ENCODE measurements around the gene TARS3. TPM values are rescaled to one million over a fixed set of nuclear protein-coding genes. Genes with fewer than 3 reads are reported as not detected.
A peak's percentile ranks its signal among the peaks of the same experiment; 100 is the strongest.

The TARS3 gene
- total RNA-seq, 6 experiments from 2014 or later: 4.5 to 9.4 (median 5.3) TPM

GRCh38 chr15:101617390-101617965, 106.8 kb downstream of the TARS3 start:
- intact Hi-C loops (cut with DNase I): loop anchor here in 1 of 2 donors (10.0 kb wide), 1 partner anchor 173 kb away; no protein-coding TSS in a partner anchor
- Histone ChIP-seq H3K4me3 (no peak overlapping the region), H3K27ac (no peak overlapping the region), H3K9me3 (no peaks in the 10 kb centered on the region), H3K36me3 (no peaks in the 10 kb centered on the region), H3K27me3 (no peaks in the 10 kb centered on the region), H3K4me1 (peaks cover 0 to 38% (median 17%) of the 10 kb centered on the region in 4 donors)
- DNase-seq: no peak
- ATAC-seq: no peak
- WGBS (ENCODE audit: insufficient coverage, low coverage, low lambda C conversion rate, missing lambda C conversion rate): 92% methylated on average over 10 of the region's 17 CpGs
- TF ChIP-seq CTCF (IDR thresholded peaks at IDR 0.05) (no peak), POLR2A (IDR thresholded peaks at IDR 0.05) (no peak)

- Histone ChIP-seq H3K4me1 (peaks cover 0 to 40% (median 17%) of the 10 kb centered on the region in 4 donors), H3K4me3 (no peak overlapping the region), H3K27me3 (no peaks in the 10 kb centered on the region), H3K27ac (peak overlapping the region; percentile 69 to 86 (median 85)), H3K36me3 (no peaks in the 10 kb centered on the region), H3K9me3 (no peaks in the 10 kb centered on the region)
- TF ChIP-seq CTCF (IDR thresholded peaks at IDR 0.05) (no peak), POLR2A (IDR thresholded peaks at IDR 0.05) (no peak)
- intact Hi-C loops (cut with DNase I): loop anchor here in 1 of 2 donors (10.0 kb wide), 1 partner anchor 171 kb away; no protein-coding TSS in a partner anchor
- WGBS (ENCODE audit: insufficient coverage, low coverage, low lambda C conversion rate, missing lambda C conversion rate): 24% methylated on average over 13 of the region's 25 CpGs
- DNase-seq (peak; percentile 78 to 87 (median 84)), ATAC-seq (peak; percentile 56 to 67 (median 58))
Observed at GRCh38 chr15:101615986-101616848, 108.1 kb downstream of the TARS3 start.

GRCh38 chr15:101615414-101615985, 108.8 kb downstream of the TARS3 start:
- Histone ChIP-seq H3K4me3 (no peak overlapping the region), H3K27ac (peak overlapping the region; percentile 69 to 86 (median 85)), H3K9me3 (no peaks in the 10 kb centered on the region), H3K4me1 (peaks cover 0 to 40% (median 17%) of the 10 kb centered on the region in 4 donors), H3K36me3 (no peaks in the 10 kb centered on the region), H3K27me3 (no peaks in the 10 kb centered on the region)
- DNase-seq (peak in 2 of 3 donors; percentile 37 to 63), ATAC-seq (peak; percentile 12 to 58 (median 37))
- no peak for TF ChIP-seq POLR2A (IDR thresholded peaks at IDR 0.05)
- TF ChIP-seq CTCF (IDR thresholded peaks at IDR 0.05): no peak
- intact Hi-C loops (cut with DNase I): loop anchor here in 1 of 2 donors (10.0 kb wide), 1 partner anchor 171 kb away; no protein-coding TSS in a partner anchor
- WGBS (ENCODE audit: insufficient coverage, low coverage, low lambda C conversion rate, missing lambda C conversion rate): 0% methylated on average over 1 of the region's 15 CpGs

GRCh38 chr15:101614761-101615160, 109.5 kb downstream of the TARS3 start:
- Histone ChIP-seq H3K27ac (peak overlapping the region in 2 of 3 donors; percentile 85 to 86), H3K9me3 (no peaks in the 10 kb centered on the region), H3K27me3 (no peaks in the 10 kb centered on the region), H3K36me3 (no peaks in the 10 kb centered on the region), H3K4me3 (no peak overlapping the region), H3K4me1 (peaks cover 0 to 40% (median 17%) of the 10 kb centered on the region in 4 donors)
- 80% methylated on average over 1 of the region's 11 CpGs for WGBS (ENCODE audit: insufficient coverage, low coverage, low lambda C conversion rate, missing lambda C conversion rate)
- no peak for DNase-seq
- ATAC-seq: no peak
- intact Hi-C loops (cut with DNase I): loop anchor here in 1 of 2 donors (10.0 kb wide), 1 partner anchor 170 kb away; no protein-coding TSS in a partner anchor
- TF ChIP-seq CTCF (IDR thresholded peaks at IDR 0.05) (no peak), POLR2A (IDR thresholded peaks at IDR 0.05) (no peak)

Measured in right lobe of liver (tissue), 6 donors.